ENCODE data around the gene LINC00237.

LINC00237 gene

GRCh38 chr20:21096321-21097043 lies 9.7 kb downstream of the LINC00237 start:
- peak overlapping the region; percentile 71 for H3K4me2 ChIP-seq (ENCODE audit: low read length)
- H3K9me3 ChIP-seq (ENCODE audit: insufficient read depth, low read length), result no peaks in the 10 kb centered on the region
- H4K20me1 ChIP-seq (ENCODE audit: insufficient read depth, low read length), result no peaks in the 10 kb centered on the region
- no peak overlapping the region for H3K27ac ChIP-seq (ENCODE audit: low read length)
- peaks cover 63% of the 10 kb centered on the region for H3K27me3 ChIP-seq (ENCODE audit: low read depth, low read length)
- H2AFZ ChIP-seq (ENCODE audit: low read depth, low read length), result peak overlapping the region; percentile 78
- peaks cover 16% of the 10 kb centered on the region for H3K4me1 ChIP-seq (ENCODE audit: low read length)
- no peaks in the 10 kb centered on the region for H3K36me3 ChIP-seq (replicated peaks; ENCODE audit: low read depth, low read length)
- H3K4me3 ChIP-seq (ENCODE audit: low read length), result peak overlapping the region; percentile 59
- TF ChIP-seq CTCF (IDR thresholded peaks at IDR 0.05; ENCODE audit: low read depth, low read length), result no peak
- no peak for TF ChIP-seq EZH2phosphoT487 (IDR thresholded peaks at IDR 0.05; ENCODE audit: low read depth)
- no peak overlapping the region for H3K9ac ChIP-seq (ENCODE audit: low read length)
- H3K79me2 ChIP-seq (ENCODE audit: low read length), result no peaks in the 10 kb centered on the region

- Histone ChIP-seq H3K36me3 (replicated peaks; ENCODE audit: low read depth, low read length) (no peaks in the 10 kb centered on the region), H3K4me3 (ENCODE audit: low read length) (no peak overlapping the region), H2AFZ (ENCODE audit: low read depth, low read length) (no peak overlapping the region), H3K27ac (ENCODE audit: low read length) (no peak overlapping the region), H3K9me3 (ENCODE audit: insufficient read depth, low read length) (no peaks in the 10 kb centered on the region), H3K79me2 (ENCODE audit: low read length) (no peaks in the 10 kb centered on the region), H3K4me1 (ENCODE audit: low read length) (peaks cover 8% of the 10 kb centered on the region; the same call in 1 of the 2 replicates), H3K27me3 (ENCODE audit: low read depth, low read length) (peaks cover 76% of the 10 kb centered on the region), H3K4me2 (ENCODE audit: low read length) (no peak overlapping the region), H3K9ac (ENCODE audit: low read length) (no peak overlapping the region), H4K20me1 (ENCODE audit: insufficient read depth, low read length) (no peaks in the 10 kb centered on the region)
- TF ChIP-seq EZH2phosphoT487 (IDR thresholded peaks at IDR 0.05; ENCODE audit: low read depth) (no peak), CTCF (IDR thresholded peaks at IDR 0.05; ENCODE audit: low read depth, low read length) (no peak)
Measured at GRCh38 chr20:21092806-21093205, 13.4 kb downstream of the LINC00237 start.

- TF ChIP-seq CTCF (IDR thresholded peaks at IDR 0.05; ENCODE audit: low read depth, low read length), result no peak
- no peak for TF ChIP-seq EZH2phosphoT487 (IDR thresholded peaks at IDR 0.05; ENCODE audit: low read depth)
- Histone ChIP-seq H3K4me2 (ENCODE audit: low read length) (no peak overlapping the region), H3K9ac (ENCODE audit: low read length) (no peak overlapping the region), H3K27me3 (ENCODE audit: low read depth, low read length) (peaks cover 73% of the 10 kb centered on the region), H3K4me1 (ENCODE audit: low read length) (no peaks in the 10 kb centered on the region), H3K4me3 (ENCODE audit: low read length) (no peak overlapping the region), H4K20me1 (ENCODE audit: insufficient read depth, low read length) (no peaks in the 10 kb centered on the region), H2AFZ (ENCODE audit: low read depth, low read length) (no peak overlapping the region), H3K27ac (ENCODE audit: low read length) (no peak overlapping the region), H3K9me3 (ENCODE audit: insufficient read depth, low read length) (no peaks in the 10 kb centered on the region), H3K36me3 (replicated peaks; ENCODE audit: low read depth, low read length) (no peaks in the 10 kb centered on the region), H3K79me2 (ENCODE audit: low read length) (no peaks in the 10 kb centered on the region)
Measured at GRCh38 chr20:21090721-21091120, 15.4 kb downstream of the LINC00237 start.

GRCh38 chr20:21090111-21090618 lies 16.0 kb downstream of the LINC00237 start:
- Histone ChIP-seq H3K9me3 (ENCODE audit: insufficient read depth, low read length) (no peaks in the 10 kb centered on the region), H3K4me3 (ENCODE audit: low read length) (no peak overlapping the region), H2AFZ (ENCODE audit: low read depth, low read length) (no peak overlapping the region), H3K4me2 (ENCODE audit: low read length) (no peak overlapping the region), H4K20me1 (ENCODE audit: insufficient read depth, low read length) (no peaks in the 10 kb centered on the region), H3K9ac (ENCODE audit: low read length) (no peak overlapping the region), H3K27ac (ENCODE audit: low read length) (no peak overlapping the region), H3K27me3 (ENCODE audit: low read depth, low read length) (peaks cover 74% of the 10 kb centered on the region), H3K4me1 (ENCODE audit: low read length) (no peaks in the 10 kb centered on the region), H3K79me2 (ENCODE audit: low read length) (no peaks in the 10 kb centered on the region), H3K36me3 (replicated peaks; ENCODE audit: low read depth, low read length) (no peaks in the 10 kb centered on the region)
- no peak for TF ChIP-seq EZH2phosphoT487 (IDR thresholded peaks at IDR 0.05; ENCODE audit: low read depth)
- TF ChIP-seq CTCF (IDR thresholded peaks at IDR 0.05; ENCODE audit: low read depth, low read length), result no peak

Data from OCI-LY3 (cell line).